ENCODE measurements around the gene ZBTB37. TPM values are rescaled to one million over a fixed set of nuclear protein-coding genes. Genes with fewer than 3 reads are reported as not detected.

ZBTB37 gene
- total and polyA plus RNA-seq, 9 of the 15 experiments (the other 6 are each of a cell fraction or from before 2014, with no cell fraction given): 1.3 to 13.9 (median 5.4) TPM

DNA sequence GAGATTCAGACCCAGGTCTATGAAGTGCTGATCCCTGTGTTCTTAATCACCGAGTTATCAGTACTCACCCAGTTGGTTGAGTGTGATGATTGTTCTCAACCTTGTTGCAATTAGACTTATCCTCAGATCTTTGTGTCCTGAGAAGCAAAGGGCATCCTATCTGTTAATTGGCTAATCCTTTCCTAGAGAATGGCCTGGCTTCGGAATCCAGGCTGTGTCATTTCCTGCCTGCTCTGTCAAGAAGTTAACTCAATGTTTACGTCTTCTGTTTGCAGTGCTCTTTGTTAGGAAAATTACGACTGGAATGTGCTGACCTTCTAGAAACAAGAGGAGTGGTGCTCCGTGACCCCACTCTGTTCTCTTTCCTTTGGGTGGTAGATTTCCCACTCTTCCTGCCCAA is 15.1 kb upstream of the ZBTB37 start:
- FAIRE-seq (no peak), DNase-seq (ENCODE audit: extremely low read depth in 1 of 4, low spot score in 3 of 4) (peak in 1 of 4 experiments; percentile 6), ATAC-seq (no peak)
- H3K36me3 ChIP-seq (ENCODE audit: control insufficient read depth, insufficient read depth, low read length): peaks cover 76% of the 10 kb centered on the region
- TF ChIP-seq HNRNPLL (IDR thresholded peaks at IDR 0.05; ENCODE audit: low read depth, low read length, poor library complexity, severe bottlenecking) (no peak), MAZ (CRISPR knock-in tag; conservative IDR thresholded peaks at IDR 0.05 in 1 of 2, IDR thresholded peaks at IDR 0.05 in 1 of 2) (no peak), KDM1A (IDR thresholded peaks at IDR 0.05) (0 out of 4 replicates have a peak, but pooled peaks of 1 of the 2 experiments have one; percentile 12), ZNF764 (CRISPR knock-in tag; IDR thresholded peaks at IDR 0.05; ENCODE audit: low read depth) (no peak)
- TF ChIP-seq, protein P1, sequence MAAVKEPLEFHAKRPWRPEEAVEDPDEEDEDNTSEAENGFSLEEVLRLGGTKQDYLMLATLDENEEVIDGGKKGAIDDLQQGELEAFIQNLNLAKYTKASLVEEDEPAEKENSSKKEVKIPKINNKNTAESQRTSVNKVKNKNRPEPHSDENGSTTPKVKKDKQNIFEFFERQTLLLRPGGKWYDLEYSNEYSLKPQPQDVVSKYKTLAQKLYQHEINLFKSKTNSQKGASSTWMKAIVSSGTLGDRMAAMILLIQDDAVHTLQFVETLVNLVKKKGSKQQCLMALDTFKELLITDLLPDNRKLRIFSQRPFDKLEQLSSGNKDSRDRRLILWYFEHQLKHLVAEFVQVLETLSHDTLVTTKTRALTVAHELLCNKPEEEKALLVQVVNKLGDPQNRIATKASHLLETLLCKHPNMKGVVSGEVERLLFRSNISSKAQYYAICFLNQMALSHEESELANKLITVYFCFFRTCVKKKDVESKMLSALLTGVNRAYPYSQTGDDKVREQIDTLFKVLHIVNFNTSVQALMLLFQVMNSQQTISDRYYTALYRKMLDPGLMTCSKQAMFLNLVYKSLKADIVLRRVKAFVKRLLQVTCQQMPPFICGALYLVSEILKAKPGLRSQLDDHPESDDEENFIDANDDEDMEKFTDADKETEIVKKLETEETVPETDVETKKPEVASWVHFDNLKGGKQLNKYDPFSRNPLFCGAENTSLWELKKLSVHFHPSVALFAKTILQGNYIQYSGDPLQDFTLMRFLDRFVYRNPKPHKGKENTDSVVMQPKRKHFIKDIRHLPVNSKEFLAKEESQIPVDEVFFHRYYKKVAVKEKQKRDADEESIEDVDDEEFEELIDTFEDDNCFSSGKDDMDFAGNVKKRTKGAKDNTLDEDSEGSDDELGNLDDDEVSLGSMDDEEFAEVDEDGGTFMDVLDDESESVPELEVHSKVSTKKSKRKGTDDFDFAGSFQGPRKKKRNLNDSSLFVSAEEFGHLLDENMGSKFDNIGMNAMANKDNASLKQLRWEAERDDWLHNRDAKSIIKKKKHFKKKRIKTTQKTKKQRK (IDR thresholded peaks at IDR 0.05; ENCODE audit: borderline replicate concordance, low read depth, low read length): no peak
- TF ChIP-seq, protein P2, sequence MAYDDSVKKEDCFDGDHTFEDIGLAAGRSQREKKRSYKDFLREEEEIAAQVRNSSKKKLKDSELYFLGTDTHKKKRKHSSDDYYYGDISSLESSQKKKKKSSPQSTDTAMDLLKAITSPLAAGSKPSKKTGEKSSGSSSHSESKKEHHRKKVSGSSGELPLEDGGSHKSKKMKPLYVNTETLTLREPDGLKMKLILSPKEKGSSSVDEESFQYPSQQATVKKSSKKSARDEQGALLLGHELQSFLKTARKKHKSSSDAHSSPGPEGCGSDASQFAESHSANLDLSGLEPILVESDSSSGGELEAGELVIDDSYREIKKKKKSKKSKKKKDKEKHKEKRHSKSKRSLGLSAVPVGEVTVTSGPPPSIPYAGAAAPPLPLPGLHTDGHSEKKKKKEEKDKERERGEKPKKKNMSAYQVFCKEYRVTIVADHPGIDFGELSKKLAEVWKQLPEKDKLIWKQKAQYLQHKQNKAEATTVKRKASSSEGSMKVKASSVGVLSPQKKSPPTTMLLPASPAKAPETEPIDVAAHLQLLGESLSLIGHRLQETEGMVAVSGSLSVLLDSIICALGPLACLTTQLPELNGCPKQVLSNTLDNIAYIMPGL (CRISPR knock-in tag; IDR thresholded peaks at IDR 0.05): no peak
- no peaks in the 10 kb centered on the region for H3K79me2 ChIP-seq (ENCODE audit: control insufficient read depth, insufficient read depth, low read length)
- in situ Hi-C loops (cut with MboI): no loop called here
- intact Hi-C loops (cut with micrococcal nuclease): no loop called here
- no peaks in the 10 kb centered on the region for H3K9me1 ChIP-seq (ENCODE audit: control insufficient read depth, insufficient read depth, low read length)
- no peak overlapping the region for H3K4me3 ChIP-seq
- H3K27ac ChIP-seq (ENCODE audit: extremely low read depth, low read depth, low read length): no peak overlapping the region
- POLR2A ChIA-PET: interaction anchor here (1.1 to 10.4 kb wide), 2 partner anchors 11 to 16 kb away, joined by 3 to 183 read pairs; partner anchors contain the start of genes GAS5 and ZBTB37
- no peak overlapping the region for H2AFZ ChIP-seq (ENCODE audit: low read depth, low read length)
- 72% methylated on average over 5 of the region's 5 CpGs for WGBS (ENCODE audit: insufficient coverage, low coverage, missing lambda C conversion rate)
- CTCF ChIA-PET (ENCODE audit: low intra/inter-chr PET ratio): no interaction called here
- H3K4me2 ChIP-seq (ENCODE audit: insufficient read depth, low read length): no peak overlapping the region
- H4K20me1 ChIP-seq (replicated peaks; ENCODE audit: control insufficient read depth, insufficient read depth, low read length): no peaks in the 10 kb centered on the region
- H3K27me3 ChIP-seq (ENCODE audit: control insufficient read depth in 2 of 2, insufficient read depth in 2 of 2, low read length in 2 of 2): no peaks in the 10 kb centered on the region
- no TSS peak for BruUV-seq (replicated peaks)
- H3K4me1 ChIP-seq (replicated peaks in 1 of 2; ENCODE audit: control insufficient read depth in 2 of 2, insufficient read depth in 2 of 2, low read length in 2 of 2): no peaks in the 10 kb centered on the region
- H3K9me3 ChIP-seq (replicated peaks; ENCODE audit: control insufficient read depth, insufficient read depth, low read depth, low read length): no peaks in the 10 kb centered on the region
- H3K9ac ChIP-seq (ENCODE audit: insufficient read depth in 1 of 2, low read depth in 2 of 2, low read length in 2 of 2): no peak overlapping the region

All from K562 (cell line).